Heart left ventricle (tissue), 13 donors: ENCODE measurements around the gene PASK.

Experiments used
- CTCF ChIP-seq, 12 donors: fragments of 200-600 bp; sonication (generic) in 4 of 12; IDR thresholded peaks; one replicate each; pipeline versions ENCODE4 v1.5.0 to v1.8.0; 2018 to 2022; ENCODE audit warnings: antibody characterized with exemption in 12 of 12, mild to moderate bottlenecking in 5 of 12
- POLR2A ChIP-seq, 2 donors: fragments of 450-650 bp; IDR thresholded peaks; one replicate each; pipeline ENCODE4 v1.6.1; 2017; ENCODE audit warnings: antibody characterized with exemption in 2 of 2, mild to moderate bottlenecking in 2 of 2, moderate library complexity in 2 of 2
- donor health status: ischemic (EF 13 %, LVEDD 7.1; RV severe dilation, severe dysfunction).
- donor health status: DM: no; HTN: yes; CAD: no.
- donor health status: DM: no; HTN: no; CAD: no.
- donor health status: ischemic (EF 25% LVEDD 6.9; RV normal size, moderate dysfunction).
- donor health status: ischemic (EF 25% LVEDD 5.7; RV mildly dilated, moderate dysfunction).
- donor health status: ischemic (EF 35%, LVEDD 5.7; RV mildly dilated, moderate dysfunction).
- donor health status: nonischemic (EF 11% LVEDD 7.7; RV severe dilation, severe dysfunction).
- donor health status: DM: yes; HTN: yes; CAD: no.
- donor health status: PGD.
- donor health status: ischemic (EF 29% LVEDD 5.4; RV normal size, mild dysfunction).
- donor health status: nonischemic (EF 23%, LVEDD 6.1; RV moderate dilation, normal function).

- TF ChIP-seq CTCF (IDR thresholded peaks at IDR 0.05): no peak
- TF ChIP-seq POLR2A (IDR thresholded peaks at IDR 0.05): no peak
Measured at GRCh38 chr2:241148239-241148638, 1.0 kb downstream of the PASK start.
